Heart left ventricle (tissue), 13 donors: ENCODE results near the gene FOLR3.
"Not testable (repeated sequence)": the region's sequence is repeated elsewhere in the genome, so short reads cannot be mapped to it uniquely, and the experiment has no call there.

Experiments used
- CTCF ChIP-seq, 12 donors: fragments of 200-600 bp; sonication (generic) in 4 of 12; IDR thresholded peaks; one replicate each; pipeline versions ENCODE4 v1.5.0 to v1.8.0; 2018 to 2022; ENCODE audit warnings: antibody characterized with exemption in 12 of 12, mild to moderate bottlenecking in 5 of 12
- POLR2A ChIP-seq, 2 donors: fragments of 450-650 bp; IDR thresholded peaks; one replicate each; pipeline ENCODE4 v1.6.1; 2017; ENCODE audit warnings: antibody characterized with exemption in 2 of 2, mild to moderate bottlenecking in 2 of 2, moderate library complexity in 2 of 2
- donor health status: ischemic (EF 13 %, LVEDD 7.1; RV severe dilation, severe dysfunction).
- donor health status: DM: no; HTN: yes; CAD: no.
- donor health status: DM: no; HTN: no; CAD: no.
- donor health status: ischemic (EF 25% LVEDD 6.9; RV normal size, moderate dysfunction).
- donor health status: ischemic (EF 25% LVEDD 5.7; RV mildly dilated, moderate dysfunction).
- donor health status: ischemic (EF 35%, LVEDD 5.7; RV mildly dilated, moderate dysfunction).
- donor health status: nonischemic (EF 11% LVEDD 7.7; RV severe dilation, severe dysfunction).
- donor health status: DM: yes; HTN: yes; CAD: no.
- donor health status: PGD.
- donor health status: ischemic (EF 29% LVEDD 5.4; RV normal size, mild dysfunction).
- donor health status: nonischemic (EF 23%, LVEDD 6.1; RV moderate dilation, normal function).

DNA sequence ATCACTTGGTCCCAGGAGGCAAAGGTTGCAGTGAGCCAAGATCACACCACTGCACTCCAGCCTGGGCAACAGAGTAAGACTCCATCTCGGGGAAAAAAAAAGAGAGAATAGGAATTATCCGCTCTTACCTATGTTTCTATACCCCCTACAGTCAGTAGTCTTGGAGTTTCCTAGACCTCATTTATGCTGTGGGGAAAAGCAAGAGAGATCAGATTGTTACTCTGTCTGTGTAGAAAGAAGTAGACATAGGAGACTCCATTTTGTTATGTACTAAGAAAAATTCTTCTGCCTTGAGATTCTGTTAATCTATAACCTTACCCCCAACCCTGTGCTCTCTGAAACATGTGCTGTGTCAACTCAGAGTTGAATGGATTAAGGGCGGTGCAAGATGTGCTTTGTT is 28.7 kb downstream of the FOLR3 start:
- not testable (repeated sequence) for TF ChIP-seq POLR2A, CTCF (IDR thresholded peaks at IDR 0.05)
